ENCODE measurements around the gene AGBL4. TPM values are rescaled to one million over a fixed set of nuclear protein-coding genes. Genes with fewer than 3 reads are reported as not detected.

Gene AGBL4
- total and polyA plus RNA-seq, 11 donors = 0.40 to 1.4 (median 0.54) TPM; not detected in 3

- no peak overlapping the region for H3K27ac ChIP-seq
- no peaks in the 10 kb centered on the region for H3K9me3 ChIP-seq
- 67 to 83% (median 71%) methylated on average over 1 of the region's 1 CpG for WGBS, 4 donors
- TF ChIP-seq CTCF (IDR thresholded peaks at IDR 0.05) (no peak), POLR2A (IDR thresholded peaks at IDR 0.05) (no peak)
- peaks cover 0 to 2% (median 0%) of the 10 kb centered on the region in 12 donors for H3K4me1 ChIP-seq
- H3K36me3 ChIP-seq = no peaks in the 10 kb centered on the region
- no peaks in the 10 kb centered on the region for H3K27me3 ChIP-seq
- intact Hi-C loops (cut with DNase I) = no loop called here
- ATAC-seq = no peak
- no peak for DNase-seq
- H3K4me3 ChIP-seq = no peak overlapping the region
Observed at GRCh38 chr1:48547561-48548220, 1476.1 kb downstream of the AGBL4 start.

- Histone ChIP-seq H3K4me1 (no peaks in the 10 kb centered on the region), H3K4me3 (no peak overlapping the region), H3K27ac (no peak overlapping the region), H3K27me3 (peaks cover 0 to 7% (median 0%) of the 10 kb centered on the region in 9 donors), H3K36me3 (no peaks in the 10 kb centered on the region), H3K9me3 (no peaks in the 10 kb centered on the region)
- intact Hi-C loops (cut with DNase I) = no loop called here
- DNase-seq (no peak), ATAC-seq (no peak)
- no peak for TF ChIP-seq POLR2A (IDR thresholded peaks at IDR 0.05)
- TF ChIP-seq CTCF (IDR thresholded peaks at IDR 0.05) = no peak
Observed at GRCh38 chr1:48543854-48544253, 1479.9 kb downstream of the AGBL4 start.

GRCh38 chr1:48540587-48540986 is 1483.2 kb downstream of the AGBL4 start:
- no peak for ATAC-seq

GRCh38 chr1:48536477-48536876 is 1487.3 kb downstream of the AGBL4 start:
- no peak for DNase-seq
- Histone ChIP-seq H3K27ac (no peak overlapping the region), H3K27me3 (peaks cover 0 to 22% (median 2%) of the 10 kb centered on the region in 9 donors), H3K4me1 (no peaks in the 10 kb centered on the region), H3K9me3 (no peaks in the 10 kb centered on the region), H3K36me3 (no peaks in the 10 kb centered on the region), H3K4me3 (no peak overlapping the region)
- no peak for TF ChIP-seq POLR2A (IDR thresholded peaks at IDR 0.05)
- no peak for TF ChIP-seq CTCF (IDR thresholded peaks at IDR 0.05)
- intact Hi-C loops (cut with DNase I) = no loop called here
- ATAC-seq = peak in 1 of 4 donors; percentile 15
- WGBS, 4 donors = 69 to 88% (median 75%) methylated on average over 3 of the region's 3 CpGs

More at GRCh38 chr1:48540587-48540986, 1483.2 kb downstream of the AGBL4 start:
- no peak for DNase-seq
- no peaks in the 10 kb centered on the region for H3K9me3 ChIP-seq
- H3K4me3 ChIP-seq = no peak overlapping the region
- intact Hi-C loops (cut with DNase I) = no loop called here
- H3K4me1 ChIP-seq = no peaks in the 10 kb centered on the region
- 9 to 19% (median 15%) methylated on average over 3 of the region's 3 CpGs for WGBS, 4 donors
- no peak for TF ChIP-seq POLR2A (IDR thresholded peaks at IDR 0.05)
- TF ChIP-seq CTCF (IDR thresholded peaks at IDR 0.05) = no peak
- H3K27me3 ChIP-seq = peaks cover 0 to 10% (median 0%) of the 10 kb centered on the region in 9 donors
- H3K36me3 ChIP-seq = no peaks in the 10 kb centered on the region
- H3K27ac ChIP-seq = no peak overlapping the region

All from heart left ventricle (tissue), 16 donors.